GM18520 (cell line): Measurements from ENCODE around the gene MAP1S.

ENCODE experiments used
- ATAC-seq: cut with Tn5 transposase; IDR thresholded peaks from one replicate; pipeline ENCODE4 v1.9.1; 2021; ENCODE audit not compliant: unreplicated experiment

MAP1S gene

GRCh38 chr19:17692566-17692965, 26.7 kb upstream of the MAP1S start:
- ATAC-seq: no peak

- no peak for ATAC-seq
These were observed 24.1 kb upstream of the MAP1S start for GRCh38 chr19:17695198-17695597.

DNA sequence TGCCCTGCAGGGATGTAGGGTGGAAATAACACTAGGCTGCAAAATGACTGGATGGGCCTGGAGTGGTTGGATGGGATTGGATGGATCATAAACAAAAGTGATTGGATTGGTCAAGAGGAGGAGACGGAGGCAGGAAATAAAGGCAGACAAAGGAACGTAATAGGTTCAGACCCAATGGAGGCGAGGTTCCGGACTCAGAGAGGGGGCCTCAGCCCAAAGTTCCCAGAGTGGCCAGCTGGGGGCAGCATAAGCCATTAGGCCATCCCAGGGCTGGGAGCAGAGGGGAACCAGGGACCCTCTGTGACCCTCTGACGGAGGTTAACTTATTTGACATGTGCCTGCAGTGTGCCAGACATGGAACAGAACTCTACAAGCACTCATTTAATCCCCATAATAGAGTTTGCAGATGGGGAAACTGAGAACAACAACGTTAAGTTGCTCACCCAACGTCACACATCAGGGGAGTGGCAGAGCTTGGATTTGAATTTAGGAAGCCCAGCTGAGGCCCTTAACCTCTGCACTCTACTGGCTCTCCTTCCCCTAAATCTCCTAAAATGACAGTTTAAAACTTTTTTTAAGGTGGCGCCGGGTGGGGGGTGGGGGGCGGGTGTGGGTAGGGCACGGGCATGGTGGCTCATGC, 15.3 kb upstream of the MAP1S start:
- no peak for ATAC-seq

DNA sequence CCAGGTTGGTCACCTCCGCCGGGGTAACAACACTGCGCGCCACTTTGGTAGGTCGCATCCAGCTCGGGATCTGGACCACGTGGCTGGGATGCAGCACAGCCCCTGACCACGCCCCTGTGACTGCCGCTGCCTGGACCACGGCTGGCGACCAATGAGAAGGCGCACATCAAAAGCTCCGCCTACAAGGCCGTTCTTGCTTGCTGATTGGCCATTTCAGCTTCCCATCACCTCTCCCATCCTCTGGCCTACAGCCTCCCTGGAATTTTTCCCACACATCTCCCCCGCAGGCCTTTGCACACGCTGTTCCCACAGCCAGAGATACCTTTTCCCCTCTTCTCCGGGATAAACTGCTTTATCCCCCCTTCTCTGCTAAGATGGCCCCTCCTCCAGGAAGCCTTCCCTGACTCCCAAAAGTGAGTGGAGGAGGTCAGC, 12.5 kb upstream of the MAP1S start:
- no peak for ATAC-seq

GRCh38 chr19:17711851-17712250, 7.4 kb upstream of the MAP1S start:
- no peak for ATAC-seq

GRCh38 chr19:17716309-17716929, 2.9 kb upstream of the MAP1S start:
- no peak for ATAC-seq

DNA sequence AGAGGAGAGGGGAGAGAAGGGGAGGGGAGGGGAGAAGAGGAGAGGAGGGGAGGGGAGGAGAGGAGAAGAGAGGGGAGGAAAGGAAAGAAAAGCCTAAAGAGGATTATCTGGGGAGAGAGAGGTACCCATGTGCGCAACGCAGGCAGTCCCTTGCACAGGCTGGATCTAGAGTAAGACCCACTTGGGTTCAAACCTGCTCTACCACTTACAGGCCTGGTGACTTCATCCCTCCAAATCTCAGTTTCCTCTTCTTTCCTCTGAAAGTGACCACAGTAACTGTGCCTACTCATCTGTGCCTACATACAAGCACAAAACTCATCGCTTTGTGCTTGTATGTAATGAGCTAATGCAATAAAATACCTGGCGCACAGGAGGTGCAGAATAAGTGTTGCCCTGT, 732 bp upstream of the MAP1S start:
- ATAC-seq: no peak

GRCh38 chr19:17719730-17720400, 585 bp downstream of the MAP1S start:
- peak; percentile 17 for ATAC-seq

DNA sequence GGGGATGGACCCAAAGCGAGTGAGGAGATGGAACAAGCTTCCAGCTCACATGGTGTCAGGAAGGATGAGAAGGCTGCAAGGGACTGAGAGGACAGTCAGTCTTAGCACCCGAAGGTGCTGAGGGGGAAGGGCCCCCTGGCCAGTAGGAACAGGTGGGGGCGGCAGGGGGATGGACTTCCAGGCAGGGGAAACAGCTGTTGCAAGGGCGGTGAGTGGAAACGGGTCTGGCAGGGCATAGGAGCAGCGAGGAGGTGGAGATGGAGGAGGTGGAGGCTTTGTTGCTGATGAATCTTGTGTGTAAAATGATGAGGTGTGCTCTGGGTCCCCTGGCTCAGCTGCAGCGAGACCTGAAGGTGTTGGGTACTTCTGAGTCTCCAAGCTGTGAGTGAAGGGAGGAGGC, 1.2 kb downstream of the MAP1S start:
- ATAC-seq: no peak

- no peak for ATAC-seq
These were observed 1.9 kb downstream of the MAP1S start for GRCh38 chr19:17721111-17721628.

DNA sequence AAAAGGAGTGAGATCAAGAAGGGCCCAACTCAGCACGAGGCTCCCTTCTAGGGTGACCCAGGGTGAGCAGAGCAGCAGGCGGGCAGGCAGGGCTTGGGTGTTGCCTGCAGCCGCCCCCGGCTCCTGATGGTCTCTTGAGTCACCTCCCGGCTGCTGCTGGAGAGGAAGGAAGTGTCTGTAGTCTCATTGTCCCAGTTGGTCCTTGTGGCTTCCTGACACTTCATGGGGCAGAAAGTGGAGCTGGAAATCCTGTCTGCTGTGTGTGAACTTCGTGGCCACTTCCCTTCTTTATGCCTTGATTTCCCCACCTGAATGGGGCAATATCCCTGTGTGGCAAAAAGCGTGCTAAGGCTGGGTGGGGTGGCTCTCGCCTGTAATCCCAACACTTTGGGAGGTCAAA, 2.5 kb downstream of the MAP1S start:
- ATAC-seq: no peak

- no peak for ATAC-seq
These were observed 3.5 kb downstream of the MAP1S start for GRCh38 chr19:17722655-17723240.

DNA sequence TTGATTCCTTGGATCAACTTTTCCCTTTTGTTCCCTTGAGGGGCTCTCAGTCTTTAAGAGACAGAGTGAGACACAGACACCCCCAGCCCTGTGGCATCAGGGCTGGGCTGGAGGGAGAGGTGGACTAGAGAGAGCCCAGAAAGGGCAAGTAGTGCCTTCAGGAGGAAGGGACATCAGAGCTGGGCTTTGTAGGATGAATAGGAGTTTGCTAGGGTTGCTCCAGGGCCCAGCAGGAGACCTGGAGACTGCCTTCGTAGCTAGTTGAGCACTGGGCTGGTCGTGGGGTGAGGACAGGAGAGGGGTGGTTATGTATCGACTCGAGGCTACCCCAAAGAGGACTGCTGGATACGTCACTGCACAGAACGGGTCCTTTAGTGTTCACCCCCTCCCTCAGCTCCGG, 5.4 kb downstream of the MAP1S start:
- ATAC-seq: no peak

DNA sequence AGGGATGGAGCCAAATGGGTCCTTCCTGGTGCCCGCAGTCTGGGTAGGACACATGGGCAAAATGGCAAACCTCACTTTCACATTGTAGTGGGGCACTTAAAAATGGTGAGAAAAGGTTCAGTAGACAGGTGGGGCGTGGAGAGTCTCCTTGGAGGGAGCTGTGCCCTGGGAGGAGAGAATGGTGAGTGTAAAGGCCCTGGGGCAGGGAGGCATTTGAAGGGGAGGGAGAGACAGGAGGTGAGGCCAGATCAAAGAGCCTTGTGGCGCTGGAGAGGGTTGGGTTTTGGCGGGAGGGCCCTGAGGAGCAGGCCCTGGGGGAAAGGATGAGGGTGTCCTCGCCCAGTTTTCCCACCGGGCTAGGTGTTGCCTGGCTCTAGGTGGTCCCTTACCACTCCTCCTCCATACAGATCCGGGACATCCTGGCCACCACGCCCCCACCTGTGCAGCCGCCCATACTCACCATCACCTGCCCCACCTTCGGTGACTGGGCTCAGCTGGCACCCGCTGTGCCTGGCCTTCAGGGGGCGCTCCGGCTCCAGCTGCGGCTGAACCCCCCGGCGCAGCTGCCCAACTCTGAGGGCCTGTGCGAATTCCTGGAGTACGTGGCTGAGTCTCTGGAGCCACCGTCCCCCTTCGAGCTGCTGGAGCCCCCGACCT, 6.3 kb downstream of the MAP1S start:
- ATAC-seq: no peak

DNA sequence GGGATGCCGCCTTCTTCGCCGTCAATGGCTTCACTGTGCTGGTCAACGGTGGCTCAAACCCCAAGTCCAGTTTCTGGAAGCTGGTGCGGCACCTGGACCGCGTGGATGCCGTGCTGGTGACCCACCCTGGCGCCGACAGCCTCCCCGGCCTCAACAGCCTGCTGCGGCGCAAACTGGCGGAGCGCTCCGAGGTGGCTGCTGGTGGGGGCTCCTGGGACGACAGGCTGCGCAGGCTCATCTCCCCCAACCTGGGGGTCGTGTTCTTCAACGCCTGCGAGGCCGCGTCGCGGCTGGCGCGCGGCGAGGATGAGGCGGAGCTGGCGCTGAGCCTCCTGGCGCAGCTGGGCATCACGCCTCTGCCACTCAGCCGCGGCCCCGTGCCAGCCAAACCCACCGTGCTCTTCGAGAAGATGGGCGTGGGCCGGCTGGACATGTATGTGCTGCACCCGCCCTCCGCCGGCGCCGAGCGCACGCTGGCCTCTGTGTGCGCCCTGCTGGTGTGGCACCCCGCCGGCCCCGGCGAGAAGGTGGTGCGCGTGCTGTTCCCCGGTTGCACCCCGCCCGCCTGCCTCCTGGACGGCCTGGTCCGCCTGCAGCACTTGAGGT, 7.0 kb downstream of the MAP1S start:
- no peak for ATAC-seq

DNA sequence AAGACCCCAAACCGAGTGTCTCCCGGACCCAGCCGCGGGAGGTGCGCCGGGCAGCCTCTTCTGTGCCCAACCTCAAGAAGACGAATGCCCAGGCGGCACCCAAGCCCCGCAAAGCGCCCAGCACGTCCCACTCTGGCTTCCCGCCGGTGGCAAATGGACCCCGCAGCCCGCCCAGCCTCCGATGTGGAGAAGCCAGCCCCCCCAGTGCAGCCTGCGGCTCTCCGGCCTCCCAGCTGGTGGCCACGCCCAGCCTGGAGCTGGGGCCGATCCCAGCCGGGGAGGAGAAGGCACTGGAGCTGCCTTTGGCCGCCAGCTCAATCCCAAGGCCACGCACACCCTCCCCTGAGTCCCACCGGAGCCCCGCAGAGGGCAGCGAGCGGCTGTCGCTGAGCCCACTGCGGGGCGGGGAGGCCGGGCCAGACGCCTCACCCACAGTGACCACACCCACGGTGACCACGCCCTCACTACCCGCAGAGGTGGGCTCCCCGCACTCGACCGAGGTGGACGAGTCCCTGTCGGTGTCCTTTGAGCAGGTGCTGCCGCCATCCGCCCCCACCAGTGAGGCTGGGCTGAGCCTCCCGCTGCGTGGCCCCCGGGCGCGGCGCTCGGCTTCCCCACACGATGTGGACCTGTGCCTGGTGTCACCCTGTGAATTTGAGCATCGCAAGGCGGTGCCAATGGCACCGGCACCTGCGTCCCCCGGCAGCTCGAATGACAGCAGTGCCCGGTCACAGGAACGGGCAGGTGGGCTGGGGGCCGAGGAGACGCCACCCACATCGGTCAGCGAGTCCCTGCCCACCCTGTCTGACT, 7.9 kb downstream of the MAP1S start:
- ATAC-seq: no peak

- no peak for ATAC-seq
These were observed 8.6 kb downstream of the MAP1S start for GRCh38 chr19:17727843-17728242.

DNA sequence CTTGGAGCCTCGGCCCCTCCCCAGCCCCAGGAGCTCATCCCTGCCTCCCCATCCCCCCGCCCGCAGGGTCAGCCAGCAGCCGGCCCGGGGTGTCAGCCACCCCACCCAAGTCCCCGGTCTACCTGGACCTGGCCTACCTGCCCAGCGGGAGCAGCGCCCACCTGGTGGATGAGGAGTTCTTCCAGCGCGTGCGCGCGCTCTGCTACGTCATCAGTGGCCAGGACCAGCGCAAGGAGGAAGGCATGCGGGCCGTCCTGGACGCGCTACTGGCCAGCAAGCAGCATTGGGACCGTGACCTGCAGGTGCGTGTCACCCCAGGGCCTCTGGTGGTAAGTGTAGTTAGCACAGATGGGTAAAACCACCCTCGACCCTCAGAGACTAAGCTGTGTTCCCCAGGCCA, 13.8 kb downstream of the MAP1S start:
- no peak for ATAC-seq

- no peak for ATAC-seq
These were observed 14.9 kb downstream of the MAP1S start for GRCh38 chr19:17734146-17734545.

GRCh38 chr19:17735410-17735809, 16.1 kb downstream of the MAP1S start:
- ATAC-seq: no peak
